ENCODE results near the gene LRRC17.
"Not testable (repeated sequence)": the region's sequence is repeated elsewhere in the genome, so short reads cannot be mapped to it uniquely, and the experiment has no call there.

The LRRC17 gene

DNA sequence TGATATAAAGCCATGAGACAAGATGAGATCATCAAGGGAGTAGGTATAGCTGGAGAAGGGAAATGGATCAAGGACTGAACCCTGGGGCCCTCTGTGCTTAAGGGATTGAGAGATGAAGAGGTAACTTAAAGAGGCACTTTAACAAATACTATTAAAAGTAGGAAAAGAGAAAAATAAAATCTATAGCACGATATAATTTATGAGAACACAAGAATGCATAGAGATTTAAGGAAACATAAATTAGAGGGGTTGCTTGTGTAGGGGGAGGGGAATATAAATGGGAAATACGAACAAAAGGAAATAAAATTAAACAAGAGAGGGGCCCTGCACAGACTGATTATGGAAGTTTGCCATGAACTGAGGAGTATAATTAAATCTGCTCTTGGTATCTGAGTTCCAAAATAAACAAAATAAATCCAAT, 15.6 kb upstream of the LRRC17 start:
- no peak for DNase-seq (ENCODE audit: low spot score)

DNA sequence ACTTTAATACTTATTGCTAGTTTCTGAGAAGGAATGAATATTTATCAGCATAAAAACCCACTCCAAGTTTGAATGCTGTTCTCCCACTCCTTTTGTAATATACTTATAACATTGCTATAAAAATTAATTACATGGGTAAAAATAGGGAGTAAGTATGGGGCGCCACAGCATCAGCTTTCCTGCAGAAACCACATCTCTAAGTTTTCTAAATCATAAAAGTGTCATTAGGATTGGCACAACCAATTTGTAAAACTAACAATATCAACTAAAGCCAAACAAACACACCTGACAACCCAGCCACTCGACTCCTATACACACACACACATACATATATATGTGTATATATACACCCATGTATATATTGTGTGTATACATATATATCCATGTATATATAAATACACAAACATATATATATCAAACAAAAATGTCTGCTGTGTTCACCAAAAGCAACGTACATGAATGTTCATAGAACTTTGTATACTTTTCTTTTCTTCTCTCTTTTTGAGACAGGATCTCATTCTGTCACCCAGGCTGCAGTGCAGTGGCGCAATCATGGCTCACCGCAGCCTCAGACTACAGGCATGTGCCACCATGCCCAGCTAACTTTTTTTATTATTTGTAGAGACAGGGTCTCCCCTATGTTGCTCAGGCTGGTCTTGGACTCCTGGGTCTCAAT, 14.8 kb upstream of the LRRC17 start:
- no peak for DNase-seq (ENCODE audit: low spot score)

DNA sequence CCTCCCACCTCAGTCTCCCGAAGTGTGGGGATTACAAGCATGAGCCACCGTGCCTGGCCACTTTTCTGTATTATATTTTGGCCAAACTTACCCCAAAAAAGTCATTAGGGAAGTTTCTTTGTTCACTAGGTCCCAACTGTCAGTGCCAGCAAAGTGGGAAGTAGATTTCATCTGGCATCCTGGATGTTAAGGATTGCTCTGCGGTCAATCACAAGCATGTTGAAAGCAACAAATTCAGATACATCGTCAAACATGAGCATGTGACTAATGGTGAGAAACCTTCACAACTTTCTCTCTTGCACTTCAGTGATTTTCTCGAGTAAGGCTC, 14.3 kb upstream of the LRRC17 start:
- DNase-seq (ENCODE audit: low spot score): no peak

- DNase-seq (ENCODE audit: low spot score): not testable (repeated sequence)
These were observed 10.7 kb upstream of the LRRC17 start for GRCh38 chr7:102902052-102902451.

GRCh38 chr7:102903576-102903975, 9.2 kb upstream of the LRRC17 start:
- not testable (repeated sequence) for DNase-seq (ENCODE audit: low spot score)

DNA sequence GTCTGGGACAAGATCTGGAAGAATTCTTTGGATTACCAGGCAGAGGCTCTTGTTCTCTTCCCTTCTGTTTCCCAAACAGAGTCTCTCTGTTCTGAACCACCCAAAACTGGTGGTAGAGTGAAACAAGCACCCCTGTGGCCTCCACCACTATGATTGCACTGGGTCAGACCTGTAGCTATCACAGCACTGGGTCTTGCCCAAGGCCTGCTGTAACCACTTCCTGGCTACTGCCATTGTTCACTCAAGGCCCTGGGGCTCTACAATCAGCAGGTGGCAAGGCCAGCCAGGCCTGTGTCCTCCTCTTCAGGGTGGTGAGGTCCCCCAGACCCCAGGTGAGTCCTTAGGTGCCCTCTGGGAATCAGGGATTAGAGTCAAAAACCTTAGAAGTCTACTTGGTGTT, 4.1 kb upstream of the LRRC17 start:
- no peak for DNase-seq (ENCODE audit: low spot score)

GRCh38 chr7:102913826-102914225, 1.0 kb downstream of the LRRC17 start:
- DNase-seq (ENCODE audit: low spot score): no peak

DNA sequence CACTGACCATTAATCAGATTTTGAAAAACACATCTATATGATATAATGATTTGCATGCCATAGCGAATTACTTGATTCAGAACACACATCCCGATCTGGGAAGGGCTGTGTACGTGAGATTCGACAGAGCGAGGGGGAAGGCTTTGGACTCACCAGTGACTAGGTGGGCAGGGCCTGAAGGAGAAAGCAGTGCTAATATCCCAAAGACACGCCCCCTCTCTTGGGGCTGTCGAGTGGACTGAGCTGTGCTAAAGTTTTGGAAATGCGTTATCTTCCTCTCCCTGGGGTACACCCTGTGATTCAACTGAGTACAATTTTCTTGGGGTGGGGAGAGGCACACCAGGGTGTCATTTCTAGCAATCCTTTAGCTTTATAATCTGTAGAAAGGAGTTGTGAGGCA, 1.8 kb downstream of the LRRC17 start:
- no peak for DNase-seq (ENCODE audit: low spot score)

GRCh38 chr7:102916426-102916825, 3.6 kb downstream of the LRRC17 start:
- peak; percentile 53 for DNase-seq (ENCODE audit: low spot score)

GRCh38 chr7:102916881-102917280, 4.1 kb downstream of the LRRC17 start:
- DNase-seq (ENCODE audit: low spot score): no peak

- no peak for DNase-seq (ENCODE audit: low spot score)
These were observed 4.9 kb downstream of the LRRC17 start for GRCh38 chr7:102917436-102918353.

- no peak for DNase-seq (ENCODE audit: low spot score)
These were observed 6.0 kb downstream of the LRRC17 start for GRCh38 chr7:102918845-102919244.

DNA sequence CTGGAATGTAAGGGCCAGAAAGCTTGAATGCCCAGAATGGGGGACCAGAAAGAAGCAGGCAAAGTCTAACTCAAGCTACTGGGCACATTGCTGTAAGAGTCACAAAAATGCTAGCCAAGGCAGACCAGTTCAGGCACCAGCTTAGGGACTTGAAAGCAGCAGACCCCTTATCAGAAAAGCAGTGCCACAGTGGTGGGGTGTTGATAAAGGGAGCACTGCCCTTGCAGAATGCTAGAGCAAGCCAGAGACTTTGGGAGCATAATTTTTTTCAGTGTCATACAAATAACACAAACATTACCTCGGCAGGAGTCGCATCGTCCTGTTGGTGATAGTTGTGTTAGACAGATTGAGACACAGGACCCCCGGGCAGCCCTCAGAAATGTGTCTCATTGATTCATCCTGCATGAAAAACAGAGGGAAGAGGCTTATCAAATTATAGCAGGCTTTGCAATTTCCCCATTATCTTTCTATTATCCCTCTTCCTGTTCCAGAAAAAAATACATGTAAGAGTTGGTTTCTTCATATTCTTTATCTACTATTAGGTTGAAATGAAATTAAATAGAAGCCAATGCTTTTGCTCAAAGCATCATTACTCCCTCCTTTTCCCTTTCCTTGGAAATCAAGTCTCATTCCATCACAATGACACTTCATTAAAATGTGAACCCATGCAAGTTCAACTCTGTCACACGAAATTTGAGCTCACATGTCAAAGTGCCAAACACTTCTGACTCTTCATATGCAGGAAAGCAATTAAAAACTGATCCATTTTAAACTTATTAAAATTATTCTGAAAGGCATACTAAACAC, 13.4 kb downstream of the LRRC17 start:
- DNase-seq (ENCODE audit: low spot score): peak; percentile 24

DNA sequence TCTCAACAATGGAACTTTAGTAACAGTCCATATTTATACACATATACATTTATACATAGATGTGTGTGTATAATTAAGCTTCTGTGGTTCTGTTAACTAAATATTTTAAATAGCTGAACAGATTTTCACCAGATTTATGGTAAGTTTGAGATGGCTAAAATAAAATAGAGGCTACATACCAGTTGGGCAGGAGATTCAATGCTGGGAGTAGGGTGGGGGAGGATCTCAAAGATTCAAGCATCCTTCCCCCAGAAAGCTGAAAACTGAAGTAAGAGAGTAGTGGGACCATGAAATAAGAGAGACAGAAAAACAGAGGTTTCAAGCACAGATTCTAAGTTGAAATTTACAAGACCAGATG, 14.0 kb downstream of the LRRC17 start:
- DNase-seq (ENCODE audit: low spot score): no peak

DNA sequence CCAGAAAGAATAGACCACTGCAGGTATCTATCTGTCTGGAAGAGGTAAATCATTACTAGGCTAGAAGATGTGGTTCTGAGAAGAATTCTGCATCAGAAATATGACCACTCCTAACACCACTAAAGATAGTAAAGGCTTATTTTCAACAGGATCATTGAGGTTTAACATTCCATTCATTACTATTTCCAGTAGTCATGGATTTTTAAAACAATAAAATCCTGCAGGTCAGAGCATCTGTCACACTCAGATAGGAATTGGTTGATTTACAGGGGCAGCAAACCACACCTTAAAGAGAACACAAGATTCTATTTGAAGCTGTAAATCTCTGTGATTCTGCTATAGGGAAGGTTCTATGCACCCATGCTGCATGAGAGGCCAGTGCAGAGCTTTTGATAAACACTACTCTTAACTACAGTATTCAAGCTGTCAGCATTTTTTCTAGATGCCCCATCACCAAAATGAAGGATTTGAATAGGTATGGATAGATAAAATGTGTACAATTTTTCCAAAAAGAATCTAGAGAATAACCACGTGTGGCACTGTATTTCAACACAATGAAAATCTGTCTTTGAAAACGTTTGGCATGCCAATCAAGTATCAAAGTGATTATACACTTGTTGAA, 14.6 kb downstream of the LRRC17 start:
- DNase-seq (ENCODE audit: low spot score): peak; percentile 10

- no peak for DNase-seq (ENCODE audit: low spot score)
These were observed 19.0 kb downstream of the LRRC17 start for GRCh38 chr7:102931757-102932156.

DNA sequence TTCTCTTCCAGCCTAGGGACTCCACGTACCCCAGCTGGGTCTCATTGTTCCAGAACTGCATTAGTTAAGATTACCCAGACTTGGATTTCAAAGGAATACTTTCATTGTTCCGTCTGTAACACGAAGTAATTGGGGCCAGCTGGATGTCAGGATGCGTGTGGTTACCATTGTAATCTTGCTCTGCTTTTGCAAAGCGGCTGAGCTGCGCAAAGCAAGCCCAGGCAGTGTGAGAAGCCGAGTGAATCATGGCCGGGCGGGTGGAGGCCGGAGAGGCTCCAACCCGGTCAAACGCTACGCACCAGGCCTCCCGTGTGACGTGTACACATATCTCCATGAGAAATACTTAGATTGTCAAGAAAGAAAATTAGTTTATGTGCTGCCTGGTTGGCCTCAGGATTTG, 21.0 kb downstream of the LRRC17 start:
- DNase-seq (ENCODE audit: low spot score): peak; percentile 94

DNA sequence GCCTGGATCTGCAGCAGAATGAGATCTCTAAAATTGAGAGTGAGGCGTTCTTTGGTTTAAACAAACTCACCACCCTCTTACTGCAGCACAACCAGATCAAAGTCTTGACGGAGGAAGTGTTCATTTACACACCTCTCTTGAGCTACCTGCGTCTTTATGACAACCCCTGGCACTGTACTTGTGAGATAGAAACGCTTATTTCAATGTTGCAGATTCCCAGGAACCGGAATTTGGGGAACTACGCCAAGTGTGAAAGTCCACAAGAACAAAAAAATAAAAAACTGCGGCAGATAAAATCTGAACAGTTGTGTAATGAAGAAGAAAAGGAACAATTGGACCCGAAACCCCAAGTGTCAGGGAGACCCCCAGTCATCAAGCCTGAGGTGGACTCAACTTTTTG, 21.4 kb downstream of the LRRC17 start:
- DNase-seq (ENCODE audit: low spot score): no peak

DNA sequence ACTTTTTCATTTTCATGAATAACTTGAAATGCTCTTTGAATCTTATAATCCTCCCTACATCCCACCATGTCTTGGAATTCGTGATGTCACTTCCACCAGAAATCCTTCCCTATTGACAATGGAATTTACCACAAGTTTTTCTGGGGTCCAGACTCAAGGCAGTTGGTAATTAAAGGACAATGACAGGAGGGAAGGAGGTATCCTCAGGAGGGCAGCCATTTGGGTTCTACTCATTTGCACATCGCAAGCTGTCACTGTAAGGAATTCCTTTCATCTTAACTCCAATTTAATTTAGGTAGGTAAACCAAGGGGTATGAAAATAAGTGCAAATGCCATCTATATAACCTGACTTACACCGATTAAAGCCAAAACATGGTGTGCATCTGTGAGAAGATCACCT, 21.9 kb downstream of the LRRC17 start:
- no peak for DNase-seq (ENCODE audit: low spot score)

DNA sequence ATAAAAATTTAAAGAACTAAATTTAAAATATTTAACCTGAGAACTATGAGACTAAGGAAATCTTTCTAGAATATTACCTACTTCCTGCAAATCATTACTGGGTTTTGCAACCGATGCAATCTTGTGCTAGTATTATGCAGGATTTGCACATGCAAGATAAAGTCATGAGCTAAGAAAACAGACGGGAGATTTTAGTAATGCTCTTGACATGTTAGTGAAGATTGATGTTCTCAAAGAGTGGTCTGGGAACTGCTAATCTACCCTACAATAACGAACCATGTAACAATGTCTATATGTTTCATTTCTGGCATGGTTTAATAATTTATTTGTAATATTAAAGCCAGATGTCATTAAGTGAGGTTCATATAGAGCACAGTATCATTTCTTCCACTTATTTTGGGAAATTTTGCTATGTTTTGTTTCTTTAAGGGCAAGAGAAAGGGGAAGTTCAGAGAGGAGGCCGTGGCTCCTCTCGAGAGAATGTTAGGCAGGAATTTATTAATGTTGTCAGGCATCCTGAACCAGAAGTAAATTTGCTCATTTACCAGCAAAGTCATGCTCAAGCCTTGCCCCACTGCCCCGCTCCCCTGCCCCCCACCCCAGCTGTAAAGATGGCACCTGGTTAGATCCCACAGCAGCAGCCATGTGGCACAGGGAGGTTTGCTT, 22.8 kb downstream of the LRRC17 start:
- no peak for DNase-seq (ENCODE audit: low spot score)

DNA sequence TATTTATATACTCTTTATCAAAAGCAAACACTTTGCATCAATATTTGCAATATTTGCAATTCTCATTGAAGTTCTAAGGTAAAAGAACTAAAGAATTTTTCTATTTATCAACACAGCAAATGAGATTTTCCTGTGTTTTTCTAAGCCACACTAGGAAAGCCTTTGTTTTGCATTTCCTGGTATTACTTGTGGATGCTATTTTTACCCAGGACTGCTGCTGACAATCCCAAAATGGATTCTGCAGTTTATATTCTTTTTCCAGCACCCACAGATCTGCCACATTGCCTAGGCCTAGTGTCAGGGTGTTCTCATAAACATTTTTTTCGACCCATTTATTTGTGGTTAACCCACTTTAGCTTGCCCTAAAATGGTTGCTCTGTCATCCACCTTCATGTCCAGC, 25.9 kb downstream of the LRRC17 start:
- no peak for DNase-seq (ENCODE audit: low spot score)

Measured in AG20443 (cell line).